ENCODE measurements around the gene CMTR1. TPM values are rescaled to one million over a fixed set of nuclear protein-coding genes. Genes with fewer than 3 reads are reported as not detected.
"Not testable (repeated sequence)": the region's sequence is repeated elsewhere in the genome, so short reads cannot be mapped to it uniquely, and the experiment has no call there.

The CMTR1 gene
- total RNA-seq, 1 experiment from 2014 or later: 84.5 TPM

DNA sequence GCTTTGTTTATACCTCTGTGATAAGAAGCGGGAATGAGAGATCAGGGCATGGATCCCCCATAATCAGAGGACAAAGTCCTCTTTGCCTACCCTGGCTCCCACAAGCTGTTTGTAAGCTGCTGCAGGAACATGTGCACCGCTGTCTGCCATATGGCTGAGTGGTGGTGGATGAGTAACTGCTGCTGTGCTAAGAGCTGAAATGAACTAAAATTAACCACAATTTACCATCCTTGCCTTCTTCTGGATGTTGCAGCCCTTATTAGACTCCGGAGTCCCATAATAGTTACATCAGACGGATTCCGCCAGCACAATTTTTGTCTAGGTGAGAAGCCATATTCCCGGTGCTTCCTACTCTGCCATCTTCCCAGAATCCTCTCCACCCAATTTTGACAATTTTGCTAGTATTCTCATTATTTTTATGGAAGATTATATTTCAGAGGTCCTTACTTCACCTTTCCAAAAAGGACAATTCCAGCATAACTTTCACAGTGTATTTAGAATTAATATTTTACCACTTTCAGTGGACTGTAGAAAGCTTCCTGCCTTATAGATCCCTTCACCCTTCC, 6.0 kb upstream of the CMTR1 start:
- in situ Hi-C loops (cut with HindIII; ENCODE audit: low pct_unique_long_range_greater_than_20kb, low sequenced_read_pairs): no loop called here
- DNase-seq (ENCODE audit: low read depth): no peak

DNA sequence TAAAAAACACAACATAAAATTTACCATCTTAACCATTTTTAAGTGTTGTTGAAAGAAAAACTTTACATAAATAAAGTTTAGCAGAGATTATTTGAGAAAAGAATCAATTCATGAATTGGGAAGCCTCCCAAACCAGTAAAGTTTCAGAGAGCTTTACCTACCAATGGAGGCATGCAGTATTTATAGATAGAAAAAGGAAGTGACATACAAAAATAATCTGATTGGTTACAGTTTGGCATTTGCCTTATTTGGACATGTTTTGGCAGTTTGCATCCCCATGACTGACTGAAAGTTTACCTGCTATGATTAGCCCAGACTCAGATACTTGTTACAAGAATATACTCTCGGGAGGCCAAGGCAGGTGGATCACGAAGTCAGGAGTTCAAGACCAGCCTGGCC, 3.7 kb upstream of the CMTR1 start:
- in situ Hi-C loops (cut with HindIII; ENCODE audit: low pct_unique_long_range_greater_than_20kb, low sequenced_read_pairs): no loop called here

DNA sequence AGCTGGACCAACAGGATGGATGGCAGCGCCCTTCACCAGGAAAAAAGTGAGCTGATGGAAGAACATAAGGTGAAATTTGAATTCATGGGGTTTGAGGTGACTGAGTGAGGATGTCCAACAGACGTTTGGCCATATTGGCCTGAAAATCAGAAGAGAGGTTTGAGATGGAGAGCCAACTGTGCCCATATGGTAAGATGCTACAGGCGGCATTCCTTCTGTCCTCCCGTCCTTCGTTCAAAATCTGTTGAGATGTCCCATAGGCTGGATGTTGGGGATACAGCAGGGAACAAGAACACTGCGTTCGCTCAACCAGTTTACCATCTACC, 468 bp upstream of the CMTR1 start:
- DNase-seq (ENCODE audit: low read depth): no peak
- in situ Hi-C loops (cut with HindIII; ENCODE audit: low pct_unique_long_range_greater_than_20kb, low sequenced_read_pairs): no loop called here

More for the DNA sequence above, 3.7 kb upstream of the CMTR1 start:
- DNase-seq (ENCODE audit: low read depth): no peak

DNA sequence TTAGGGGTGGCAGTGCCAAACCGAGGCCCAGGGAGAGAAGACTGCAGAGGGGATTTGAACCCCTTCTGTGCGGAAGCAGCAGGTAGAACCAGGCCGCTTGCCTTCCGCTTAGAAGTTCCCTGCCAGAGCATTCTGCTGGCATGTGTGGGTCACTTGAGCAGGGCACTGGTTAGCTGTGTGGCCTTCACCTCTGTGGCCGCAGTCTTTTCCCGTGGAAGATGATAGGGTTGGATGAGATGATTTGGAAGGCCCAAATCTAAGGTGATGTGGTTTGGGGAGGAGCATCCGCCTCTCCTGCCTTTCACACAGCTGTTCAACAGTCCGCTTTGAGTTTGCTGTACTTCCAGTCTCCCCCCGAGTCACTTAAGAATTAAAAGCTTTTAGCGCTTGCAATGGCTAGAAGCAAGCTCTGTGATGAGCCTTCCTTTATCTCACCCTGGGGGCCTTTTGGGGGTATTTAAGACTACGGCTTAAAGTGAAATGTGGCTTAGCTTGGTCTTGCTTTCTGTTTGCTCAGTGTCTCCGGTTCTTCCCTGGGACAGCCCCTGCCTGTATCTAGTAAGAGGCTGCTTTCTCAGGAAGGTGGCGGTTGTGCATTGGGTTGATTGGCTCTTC, 743 bp downstream of the CMTR1 start:
- DNase-seq (ENCODE audit: low read depth): peak; percentile 39
- in situ Hi-C loops (cut with HindIII; ENCODE audit: low pct_unique_long_range_greater_than_20kb, low sequenced_read_pairs): no loop called here

DNA sequence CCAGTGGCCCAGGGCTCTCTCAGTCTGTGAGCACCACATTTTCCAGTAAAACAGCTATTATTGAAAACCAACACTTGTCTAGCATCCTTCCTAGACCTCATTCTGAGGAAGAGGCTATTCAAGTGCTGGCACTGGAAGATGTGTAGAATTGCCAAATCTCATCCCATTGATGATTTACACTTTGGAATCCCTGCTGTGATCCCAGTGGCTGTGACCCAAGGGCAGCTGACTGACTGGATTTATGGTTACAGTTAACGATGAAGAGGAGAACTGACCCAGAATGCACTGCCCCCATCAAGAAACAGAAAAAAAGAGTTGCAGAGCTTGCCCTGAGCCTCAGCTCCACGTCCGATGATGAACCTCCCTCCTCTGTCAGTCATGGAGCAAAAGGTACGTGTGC, 2.4 kb downstream of the CMTR1 start:
- in situ Hi-C loops (cut with HindIII; ENCODE audit: low pct_unique_long_range_greater_than_20kb, low sequenced_read_pairs): no loop called here
- peak; percentile 40 for DNase-seq (ENCODE audit: low read depth)

DNA sequence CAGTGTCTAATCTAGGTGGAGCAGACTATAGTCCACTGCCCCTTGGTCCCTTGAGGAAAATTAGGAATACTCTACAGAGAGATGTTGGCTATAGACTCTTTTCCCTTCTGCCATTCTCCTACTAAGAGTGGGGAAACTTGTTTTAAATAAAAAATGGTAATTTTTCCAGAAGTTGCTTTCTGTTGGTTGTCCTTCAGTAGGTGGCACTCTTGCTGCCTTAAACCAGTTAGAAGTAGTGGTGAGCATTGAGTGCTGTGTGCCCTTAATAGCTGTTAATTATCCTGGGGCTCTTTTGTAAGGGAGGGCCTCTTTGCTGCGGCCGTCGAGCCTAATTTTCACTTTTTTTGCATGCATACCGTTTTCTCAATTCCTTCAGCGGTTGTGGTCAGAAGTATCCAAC, 2.8 kb downstream of the CMTR1 start:
- in situ Hi-C loops (cut with HindIII; ENCODE audit: low pct_unique_long_range_greater_than_20kb, low sequenced_read_pairs): no loop called here
- no peak for DNase-seq (ENCODE audit: low read depth)

DNA sequence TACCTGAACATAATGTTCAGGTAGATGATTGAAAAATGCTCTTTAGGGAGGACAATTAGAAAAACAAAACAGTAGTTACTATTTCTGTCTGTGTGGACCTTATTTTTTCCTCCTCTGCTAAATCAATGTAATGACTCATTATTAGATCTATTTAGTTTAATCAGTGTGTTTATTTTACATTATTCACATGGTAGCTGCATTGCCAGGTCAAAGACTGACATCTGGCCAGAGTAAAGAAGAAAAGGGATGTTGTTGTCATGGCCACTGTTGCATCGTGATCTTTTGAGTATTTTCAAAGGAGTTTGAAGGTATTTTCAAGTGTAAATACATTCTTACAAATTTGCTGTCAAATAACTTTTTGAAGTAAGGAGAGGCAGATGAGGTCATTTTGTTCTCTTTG, 5.9 kb downstream of the CMTR1 start:
- in situ Hi-C loops (cut with HindIII; ENCODE audit: low pct_unique_long_range_greater_than_20kb, low sequenced_read_pairs): no loop called here
- DNase-seq (ENCODE audit: low read depth): no peak

DNA sequence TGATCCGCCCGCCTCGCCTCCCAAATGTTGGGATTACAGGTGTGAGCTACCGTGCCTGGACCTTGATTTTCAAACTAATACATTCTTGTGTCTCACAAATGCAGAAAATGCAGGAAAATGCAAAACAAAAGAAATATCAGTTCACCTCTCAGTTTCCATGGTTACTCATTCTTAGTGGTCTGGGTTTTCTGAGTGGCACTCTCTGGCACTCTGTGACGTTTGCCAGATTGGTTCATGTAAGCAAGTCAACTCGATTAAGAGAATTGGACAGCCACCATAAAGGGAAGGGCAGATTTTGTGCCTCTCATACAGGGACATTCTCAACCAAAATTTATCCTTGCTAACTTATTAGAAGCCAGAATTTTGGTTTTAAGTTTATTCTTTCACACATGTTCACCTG, 8.6 kb downstream of the CMTR1 start:
- in situ Hi-C loops (cut with HindIII; ENCODE audit: low pct_unique_long_range_greater_than_20kb, low sequenced_read_pairs): no loop called here

DNA sequence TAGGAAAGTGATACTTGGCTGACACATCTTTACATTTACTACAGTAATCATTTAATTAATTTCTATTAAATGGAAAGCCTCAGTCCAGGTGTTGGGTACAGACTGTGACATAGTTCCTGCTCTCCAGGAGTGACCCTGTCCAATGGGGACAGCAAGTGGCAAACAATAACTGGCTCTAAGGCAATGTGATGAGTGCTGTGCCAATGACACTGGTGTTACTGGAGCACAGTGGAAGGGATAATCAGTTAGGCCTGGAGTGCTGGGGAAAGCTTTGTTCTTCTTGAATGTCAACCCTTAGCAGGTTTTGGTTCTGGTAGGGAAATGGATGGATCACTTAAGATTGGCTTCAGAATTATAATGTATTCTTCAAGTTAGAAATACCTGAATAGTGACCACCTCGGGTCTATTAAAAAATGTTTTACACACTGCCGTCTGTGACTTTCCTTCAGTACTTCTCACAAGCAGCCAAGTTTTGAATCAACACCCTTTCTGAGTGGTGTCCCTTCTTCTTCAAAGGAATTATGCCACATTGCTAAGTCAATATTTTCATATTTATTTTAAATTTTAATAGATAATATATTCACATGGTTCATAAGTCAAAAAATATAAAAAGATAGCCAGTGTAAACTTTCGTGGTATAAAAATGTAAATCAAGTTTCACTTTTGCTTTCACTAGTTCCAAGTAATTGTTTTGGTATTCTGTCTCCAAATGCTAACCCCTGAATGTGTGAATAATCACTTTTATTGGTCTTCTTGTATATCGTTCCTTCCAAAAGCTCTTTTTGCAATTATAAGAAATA, 9.6 kb downstream of the CMTR1 start:
- no peak for DNase-seq (ENCODE audit: low read depth)
- in situ Hi-C loops (cut with HindIII; ENCODE audit: low pct_unique_long_range_greater_than_20kb, low sequenced_read_pairs): no loop called here

More for the DNA sequence above, 8.6 kb downstream of the CMTR1 start:
- no peak for DNase-seq (ENCODE audit: low read depth)

DNA sequence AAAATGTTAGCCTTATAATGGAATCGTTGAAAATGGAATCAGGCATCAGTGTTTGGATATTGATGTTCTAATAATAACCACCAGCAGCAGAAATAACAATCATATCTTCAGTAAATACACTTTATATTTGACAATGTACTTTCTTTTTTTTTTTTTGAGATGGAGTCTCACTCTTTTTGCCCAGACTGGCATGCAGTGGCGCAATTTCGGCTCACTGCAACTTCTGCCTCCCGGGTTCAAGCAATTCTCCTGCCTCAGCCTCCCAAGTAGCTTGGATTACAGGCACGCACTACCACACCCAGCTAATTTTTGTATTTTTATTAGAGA, 10.2 kb downstream of the CMTR1 start:
- in situ Hi-C loops (cut with HindIII; ENCODE audit: low pct_unique_long_range_greater_than_20kb, low sequenced_read_pairs); DNase-seq (ENCODE audit: low read depth): not testable (repeated sequence)

DNA sequence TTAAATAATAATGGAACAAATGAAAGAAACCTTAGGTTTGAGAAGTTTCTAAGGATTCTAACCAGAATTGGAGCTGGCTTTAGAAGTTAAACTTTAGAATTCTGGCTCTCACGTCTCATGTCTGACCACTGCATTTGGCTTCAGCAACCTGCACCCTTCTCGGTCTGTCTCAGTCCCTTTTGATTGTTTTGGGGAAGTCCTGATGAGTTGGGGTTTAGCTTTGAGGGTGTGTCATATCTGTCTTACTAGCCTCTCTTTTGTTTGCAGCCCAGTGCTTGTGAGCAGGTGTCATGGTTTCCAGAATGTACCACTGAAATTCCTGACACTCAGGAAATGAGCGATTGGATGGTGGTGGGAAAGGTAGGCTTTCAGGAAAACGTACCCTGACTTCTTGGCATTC, 17.0 kb downstream of the CMTR1 start:
- in situ Hi-C loops (cut with HindIII; ENCODE audit: low pct_unique_long_range_greater_than_20kb, low sequenced_read_pairs): no loop called here

DNA sequence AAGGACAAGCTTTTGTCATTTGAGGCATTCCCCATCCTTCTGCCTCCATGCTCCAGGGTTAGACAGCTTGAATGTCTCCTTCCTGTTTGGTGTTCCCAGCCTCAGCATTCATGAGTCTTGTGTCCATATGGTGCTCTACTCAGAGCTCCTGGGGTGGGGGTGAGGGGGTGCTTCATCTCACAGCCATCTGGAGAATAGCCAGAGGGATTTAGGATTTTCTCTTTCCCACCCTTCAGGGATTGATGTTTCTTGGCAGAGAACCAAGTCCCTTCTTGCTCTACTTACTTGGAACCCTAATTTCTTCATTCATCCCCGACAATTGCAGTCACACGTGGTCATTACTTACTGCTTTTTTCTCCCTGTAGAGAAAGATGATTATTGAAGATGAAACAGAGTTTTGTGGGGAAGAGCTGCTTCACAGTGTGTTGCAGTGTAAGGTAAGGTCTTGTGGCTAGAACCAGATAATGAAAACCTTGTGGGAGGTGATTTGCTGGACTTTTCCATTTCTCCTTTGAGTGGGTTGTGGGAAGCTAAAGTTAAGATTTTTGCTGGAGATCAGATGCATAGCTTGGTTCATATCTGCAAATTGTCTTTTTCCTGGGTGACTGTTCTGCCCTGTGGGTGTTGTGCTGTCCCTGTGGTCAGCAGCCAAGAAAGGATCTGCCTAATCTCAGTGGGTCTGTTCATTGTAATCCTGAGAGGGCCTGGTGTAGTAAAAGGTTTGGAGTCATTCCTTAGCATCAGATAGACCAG, 18.6 kb downstream of the CMTR1 start:
- in situ Hi-C loops (cut with HindIII; ENCODE audit: low pct_unique_long_range_greater_than_20kb, low sequenced_read_pairs): no loop called here
- no peak for DNase-seq (ENCODE audit: low read depth)

More for the DNA sequence above, 17.0 kb downstream of the CMTR1 start:
- DNase-seq (ENCODE audit: low read depth): no peak

DNA sequence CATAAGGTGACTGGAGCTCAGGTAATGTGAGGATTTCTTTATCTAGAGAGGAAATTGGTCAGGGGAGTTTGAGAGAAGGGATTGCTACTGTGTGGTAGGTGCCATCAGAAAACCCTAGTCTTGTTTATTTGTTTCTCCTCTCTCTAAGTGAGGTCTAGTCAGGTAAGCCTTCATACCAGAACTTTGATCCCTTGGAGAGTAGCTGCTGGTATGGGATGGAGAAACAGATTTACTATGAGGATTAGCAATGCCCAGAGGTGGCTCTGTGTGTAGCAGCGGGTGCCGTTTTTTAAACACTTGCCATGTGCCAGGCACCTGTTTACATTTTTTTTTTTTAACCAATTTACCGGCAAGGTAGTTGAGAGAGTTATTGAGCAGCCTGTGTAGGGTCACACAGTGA, 19.5 kb downstream of the CMTR1 start:
- in situ Hi-C loops (cut with HindIII; ENCODE audit: low pct_unique_long_range_greater_than_20kb, low sequenced_read_pairs): no loop called here
- no peak for DNase-seq (ENCODE audit: low read depth)

DNA sequence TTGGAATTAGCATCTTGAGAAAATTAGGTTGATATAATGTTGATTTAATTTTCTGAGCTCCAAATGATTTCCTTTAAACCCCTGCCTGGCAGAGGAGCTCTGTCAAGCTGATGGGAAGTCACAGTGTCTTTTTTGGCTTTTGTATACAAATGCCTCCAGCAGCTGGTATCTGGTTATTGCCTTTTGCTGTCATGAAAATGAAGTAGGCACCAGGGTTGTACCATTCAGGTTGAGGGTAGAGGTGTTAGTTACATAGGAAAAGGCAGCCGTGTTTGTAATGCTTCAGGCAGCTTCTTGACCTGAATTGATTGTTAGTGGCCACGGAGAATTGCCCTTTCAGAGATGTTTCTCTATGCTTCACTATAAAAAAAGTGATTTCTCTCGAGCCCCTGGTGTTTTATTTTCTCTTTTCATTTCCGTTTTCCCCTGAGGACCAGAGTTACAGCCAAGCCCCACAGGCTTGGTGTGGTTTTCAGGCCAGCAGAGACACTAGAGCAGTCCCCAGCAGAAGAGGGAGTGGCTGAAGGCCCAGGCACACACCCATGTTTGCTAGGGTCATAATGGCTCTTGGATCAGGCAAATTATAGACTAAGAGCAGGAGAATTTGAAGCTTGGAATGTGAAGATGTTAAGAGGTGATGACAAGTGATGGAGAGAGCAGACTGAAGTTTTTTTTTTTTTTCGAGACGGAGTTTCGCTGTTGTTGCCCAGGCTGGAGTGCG, 21.6 kb downstream of the CMTR1 start:
- in situ Hi-C loops (cut with HindIII; ENCODE audit: low pct_unique_long_range_greater_than_20kb, low sequenced_read_pairs): no loop called here
- DNase-seq (ENCODE audit: low read depth): no peak

DNA sequence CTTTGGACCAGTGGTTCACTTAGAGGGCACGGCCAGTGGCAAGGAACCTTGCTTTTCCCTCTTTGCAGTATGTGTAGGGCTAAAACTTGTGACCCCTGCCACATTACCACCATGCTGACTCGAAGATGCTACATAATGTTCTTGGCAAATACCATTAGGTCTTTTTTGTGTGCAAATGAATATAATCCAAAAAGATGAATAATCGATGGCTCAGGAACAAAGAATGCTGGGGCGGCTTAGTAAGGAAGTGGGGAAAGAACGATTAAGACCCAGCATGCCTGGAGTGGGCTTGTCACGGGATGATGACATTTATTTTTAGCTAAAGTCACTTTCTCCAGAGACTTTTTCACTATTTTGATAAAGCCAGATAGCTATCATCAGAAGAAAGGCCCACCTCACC, 23.1 kb downstream of the CMTR1 start:
- DNase-seq (ENCODE audit: low read depth): no peak
- in situ Hi-C loops (cut with HindIII; ENCODE audit: low pct_unique_long_range_greater_than_20kb, low sequenced_read_pairs): no loop called here

DNA sequence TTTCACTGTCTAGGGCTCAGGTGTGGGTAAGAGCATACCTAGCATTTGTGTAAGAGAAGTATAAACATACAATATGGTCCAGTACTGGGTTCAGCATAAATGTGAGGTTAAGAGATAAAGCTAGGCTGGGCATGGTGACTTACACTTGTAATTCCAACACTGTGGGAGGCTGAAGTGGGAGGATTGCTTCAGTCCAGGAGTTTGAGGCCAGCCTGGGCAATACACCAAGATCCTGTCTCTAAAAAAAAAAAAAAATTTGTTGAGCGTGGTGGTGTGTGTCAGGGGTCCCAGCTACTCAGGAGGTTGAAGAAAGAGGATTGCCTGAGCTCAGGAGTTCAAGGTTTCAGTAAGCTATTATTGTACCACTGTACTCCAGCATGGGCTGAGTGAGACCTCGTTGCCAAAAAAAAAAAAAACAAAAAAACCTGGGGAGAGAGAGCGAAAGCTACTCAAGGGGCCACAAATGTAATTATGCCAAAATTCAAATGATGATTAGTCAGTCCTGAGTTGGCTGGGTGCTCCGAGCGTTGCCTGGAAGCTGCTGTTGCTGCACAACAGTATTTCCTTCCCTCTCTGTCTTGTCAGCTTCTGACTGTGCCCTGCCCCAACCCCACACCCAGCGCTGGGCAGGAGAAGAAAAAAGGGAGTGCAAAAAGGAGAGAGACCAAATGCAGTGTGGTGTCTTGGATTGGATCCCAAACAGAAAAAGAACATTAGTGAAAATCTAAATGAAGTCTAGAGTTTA, 24.0 kb downstream of the CMTR1 start:
- in situ Hi-C loops (cut with HindIII; ENCODE audit: low pct_unique_long_range_greater_than_20kb, low sequenced_read_pairs): no loop called here
- no peak for DNase-seq (ENCODE audit: low read depth)

DNA sequence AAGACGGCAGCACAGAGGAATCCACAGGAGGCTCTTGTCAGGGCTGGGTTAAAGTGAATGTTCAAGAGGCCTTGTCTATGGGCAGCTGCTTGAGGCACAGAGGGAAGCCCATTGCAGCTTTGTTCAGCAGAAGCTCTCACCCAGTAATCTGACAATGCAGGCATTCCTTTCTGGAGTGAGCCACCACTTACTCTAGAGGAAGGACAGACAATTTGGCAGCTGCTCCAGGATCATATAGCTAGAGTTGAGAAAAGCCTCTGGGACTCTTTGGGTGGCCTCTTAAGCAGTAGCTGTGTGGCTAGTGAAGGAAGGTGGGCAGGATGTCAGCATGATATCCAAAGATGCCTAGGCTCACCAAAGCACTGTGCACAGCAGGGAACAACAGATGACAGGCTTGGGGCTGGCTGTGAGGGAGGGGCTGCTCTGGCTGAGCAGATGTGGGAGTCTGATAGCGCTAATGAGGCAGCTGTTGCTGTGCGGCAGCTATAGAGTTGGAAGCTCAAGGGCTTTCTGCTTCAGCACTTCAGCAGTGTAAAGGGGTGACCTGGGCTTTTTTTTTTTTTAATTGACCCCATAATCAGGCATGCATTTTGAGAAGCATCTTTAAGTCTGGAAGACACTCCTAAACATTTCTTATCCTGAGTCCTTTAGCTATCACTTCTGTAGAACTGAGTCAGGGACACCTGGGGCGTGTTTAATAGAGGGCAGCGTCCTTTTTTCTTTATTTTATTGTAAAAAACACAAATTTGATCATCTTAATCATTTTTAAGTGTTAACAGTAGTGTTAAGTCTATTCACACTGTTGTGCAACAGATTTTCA, 27.2 kb downstream of the CMTR1 start:
- in situ Hi-C loops (cut with HindIII; ENCODE audit: low pct_unique_long_range_greater_than_20kb, low sequenced_read_pairs): no loop called here
- DNase-seq (ENCODE audit: low read depth): no peak
